ENCODE data around the gene MESP2.
"Not testable (repeated sequence)": the region's sequence is repeated elsewhere in the genome, so short reads cannot be mapped to it uniquely, and the experiment has no call there.

MESP2 gene

DNA sequence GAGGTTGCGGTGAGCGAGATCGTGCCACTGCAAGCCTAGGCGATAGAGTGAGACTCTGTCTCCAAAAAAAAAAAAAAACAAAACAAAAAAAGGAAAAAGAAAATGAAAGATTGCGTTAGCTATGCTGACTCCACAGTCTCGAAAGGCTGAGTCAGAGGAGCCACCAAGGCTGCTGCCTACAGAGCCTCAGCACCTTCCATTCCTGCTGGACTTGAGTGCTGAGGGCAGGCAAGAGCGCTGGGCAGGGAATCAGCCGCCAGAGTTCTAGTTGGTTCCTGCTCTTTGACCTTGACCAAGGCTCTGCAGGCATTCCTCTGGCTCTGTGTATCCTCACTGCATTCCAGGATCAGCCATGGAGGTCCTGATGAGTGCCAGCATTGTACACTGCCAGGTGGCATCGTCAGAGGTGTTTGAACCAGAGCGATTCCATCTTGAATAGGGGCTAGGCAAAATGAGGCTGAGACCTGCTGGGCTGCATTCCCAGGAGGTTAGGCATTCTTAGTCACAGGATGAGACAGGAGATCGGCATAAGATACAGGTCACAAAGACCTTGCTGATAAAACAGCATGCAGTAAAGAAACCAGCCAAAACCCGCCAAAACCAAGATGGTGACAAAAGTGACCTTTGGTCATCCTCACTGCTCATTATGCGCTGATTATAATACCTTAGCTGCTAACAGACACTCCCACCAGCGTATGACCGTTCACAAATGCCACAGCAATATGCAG, 5.9 kb downstream of the MESP2 start:
- H3K27me3 ChIP-seq: no peaks in the 10 kb centered on the region
- H3K9me3 ChIP-seq: no peaks in the 10 kb centered on the region
- TF ChIP-seq, protein P1, sequence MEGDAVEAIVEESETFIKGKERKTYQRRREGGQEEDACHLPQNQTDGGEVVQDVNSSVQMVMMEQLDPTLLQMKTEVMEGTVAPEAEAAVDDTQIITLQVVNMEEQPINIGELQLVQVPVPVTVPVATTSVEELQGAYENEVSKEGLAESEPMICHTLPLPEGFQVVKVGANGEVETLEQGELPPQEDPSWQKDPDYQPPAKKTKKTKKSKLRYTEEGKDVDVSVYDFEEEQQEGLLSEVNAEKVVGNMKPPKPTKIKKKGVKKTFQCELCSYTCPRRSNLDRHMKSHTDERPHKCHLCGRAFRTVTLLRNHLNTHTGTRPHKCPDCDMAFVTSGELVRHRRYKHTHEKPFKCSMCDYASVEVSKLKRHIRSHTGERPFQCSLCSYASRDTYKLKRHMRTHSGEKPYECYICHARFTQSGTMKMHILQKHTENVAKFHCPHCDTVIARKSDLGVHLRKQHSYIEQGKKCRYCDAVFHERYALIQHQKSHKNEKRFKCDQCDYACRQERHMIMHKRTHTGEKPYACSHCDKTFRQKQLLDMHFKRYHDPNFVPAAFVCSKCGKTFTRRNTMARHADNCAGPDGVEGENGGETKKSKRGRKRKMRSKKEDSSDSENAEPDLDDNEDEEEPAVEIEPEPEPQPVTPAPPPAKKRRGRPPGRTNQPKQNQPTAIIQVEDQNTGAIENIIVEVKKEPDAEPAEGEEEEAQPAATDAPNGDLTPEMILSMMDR (IDR thresholded peaks at IDR 0.05): no peak
- peaks cover 0 to 13% (median under 1%) of the 10 kb centered on the region in 4 donors for H3K4me1 ChIP-seq
- no peak overlapping the region for H3K27ac ChIP-seq
- intact Hi-C loops (cut with DNase I; ENCODE audit: low total_unique reads): no loop called here
- H3K4me3 ChIP-seq: no peak overlapping the region
- no peaks in the 10 kb centered on the region for H3K36me3 ChIP-seq
- DNase-seq: no peak

DNA sequence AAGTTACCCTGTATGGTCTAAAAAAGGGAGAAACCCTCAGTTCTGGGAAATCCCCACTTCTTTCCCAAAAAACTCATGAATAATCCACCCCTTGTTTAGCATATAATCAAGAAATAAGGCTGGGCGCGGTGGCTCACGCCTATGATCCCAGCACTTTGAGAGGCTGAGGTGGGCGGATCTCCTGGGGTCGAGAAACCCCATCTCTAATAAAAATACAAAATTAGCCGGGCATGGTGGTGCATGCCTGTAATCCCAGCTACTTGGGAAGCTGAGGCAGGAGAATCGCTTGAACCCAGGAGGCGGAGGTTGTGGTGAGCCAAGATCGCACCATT, 6.5 kb downstream of the MESP2 start:
- H3K9me3 ChIP-seq; DNase-seq; H3K36me3 ChIP-seq; H3K27me3 ChIP-seq; H3K4me1 ChIP-seq; H3K4me3 ChIP-seq; intact Hi-C loops (cut with DNase I; ENCODE audit: low total_unique reads); H3K27ac ChIP-seq: not testable (repeated sequence)

DNA sequence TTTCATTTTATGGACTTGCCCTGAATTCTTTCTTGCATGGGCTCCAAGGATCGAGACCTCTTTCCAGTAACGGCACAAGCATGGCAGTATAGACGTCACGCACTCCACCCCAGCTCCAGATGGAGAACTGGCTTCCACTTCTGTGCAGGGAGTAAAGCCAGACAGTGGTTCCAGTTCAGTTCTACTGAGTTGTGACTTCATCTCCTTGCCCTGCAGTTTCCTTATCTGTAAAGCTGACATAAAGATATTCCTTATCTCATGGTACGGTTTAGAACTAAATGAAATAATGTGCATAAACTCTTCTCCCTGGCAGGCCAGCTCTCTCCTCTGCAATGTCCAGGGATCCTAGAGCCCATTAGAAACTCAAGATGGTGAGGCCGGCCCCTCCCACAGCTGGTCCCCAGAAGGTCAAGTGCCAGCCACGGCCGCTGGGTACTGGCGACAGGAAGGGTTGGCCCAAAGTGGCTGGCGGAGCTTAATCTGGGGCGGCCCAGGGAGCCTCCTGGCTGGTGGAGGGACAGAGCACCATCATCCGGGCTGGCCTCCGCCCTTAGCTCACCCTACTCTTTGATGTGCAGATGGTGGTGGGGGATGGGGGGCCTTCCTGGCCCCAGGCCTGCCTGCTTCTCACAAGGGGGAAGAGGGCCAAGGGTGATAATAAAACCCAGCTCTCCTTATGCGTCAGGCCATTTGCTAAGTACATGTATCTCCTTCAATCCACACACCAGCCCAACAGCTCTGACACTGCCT, 7.2 kb downstream of the MESP2 start:
- no peak for DNase-seq
- H3K4me1 ChIP-seq: peaks cover 0 to 9% (median 0%) of the 10 kb centered on the region in 4 donors
- no peak overlapping the region for H3K4me3 ChIP-seq
- H3K9me3 ChIP-seq: peaks cover 0 to 5% (median 4%) of the 10 kb centered on the region in 3 donors
- no peak overlapping the region for H3K27ac ChIP-seq
- intact Hi-C loops (cut with DNase I; ENCODE audit: low total_unique reads): no loop called here
- no peaks in the 10 kb centered on the region for H3K27me3 ChIP-seq
- TF ChIP-seq, protein P1 (IDR thresholded peaks at IDR 0.05): no peak
- peaks cover 0 to 5% (median 4%) of the 10 kb centered on the region in 3 donors for H3K36me3 ChIP-seq

DNA sequence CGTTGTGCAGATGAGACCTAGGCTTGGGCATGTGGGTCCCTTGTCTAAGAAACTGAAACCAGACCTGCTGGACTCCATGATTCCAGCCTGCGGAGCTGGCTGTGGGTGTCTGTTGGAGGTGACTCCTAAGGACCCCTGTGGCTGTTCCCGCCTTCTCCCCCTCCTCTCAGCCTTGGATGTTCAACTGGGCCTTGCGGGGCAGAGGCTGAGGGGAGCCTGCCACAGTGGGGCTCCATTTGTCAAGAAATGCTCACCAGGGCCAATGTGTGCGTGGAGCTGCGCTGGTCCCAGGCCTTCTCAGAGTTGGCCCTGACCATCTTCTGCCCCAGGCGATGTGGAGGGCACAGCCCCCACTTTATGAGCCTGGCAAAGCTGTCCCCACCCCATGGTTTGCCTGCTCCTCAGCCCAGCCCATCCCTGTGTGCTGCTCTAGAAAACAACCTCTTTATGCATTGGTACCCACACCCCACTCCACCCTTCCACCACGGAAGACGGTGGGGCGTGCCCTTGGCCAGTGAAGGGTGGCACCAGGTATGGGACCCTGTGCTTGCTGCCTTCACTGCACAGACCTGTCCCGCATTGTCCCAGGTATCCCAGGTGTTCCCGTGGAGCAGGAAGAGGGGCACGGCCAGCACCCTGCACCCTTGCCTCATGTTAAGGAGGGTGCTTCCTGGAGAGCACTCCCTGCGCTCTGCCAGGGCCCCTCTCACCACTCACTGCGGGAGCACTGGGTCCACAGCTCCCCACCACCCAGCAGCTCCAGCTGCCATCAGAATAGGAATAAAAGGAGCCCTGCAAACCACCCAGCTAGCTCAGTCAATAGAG, 7.9 kb downstream of the MESP2 start:
- TF ChIP-seq, protein P1 (IDR thresholded peaks at IDR 0.05): no peak
- Histone ChIP-seq H3K9me3 (peaks cover 0 to 6% (median 5%) of the 10 kb centered on the region in 3 donors), H3K36me3 (peaks cover 0 to 6% (median 4%) of the 10 kb centered on the region in 3 donors), H3K27ac (no peak overlapping the region), H3K27me3 (no peaks in the 10 kb centered on the region), H3K4me1 (peaks cover 0 to 9% (median 0%) of the 10 kb centered on the region in 4 donors), H3K4me3 (no peak overlapping the region)
- no peak for DNase-seq
- intact Hi-C loops (cut with DNase I; ENCODE audit: low total_unique reads): no loop called here

DNA sequence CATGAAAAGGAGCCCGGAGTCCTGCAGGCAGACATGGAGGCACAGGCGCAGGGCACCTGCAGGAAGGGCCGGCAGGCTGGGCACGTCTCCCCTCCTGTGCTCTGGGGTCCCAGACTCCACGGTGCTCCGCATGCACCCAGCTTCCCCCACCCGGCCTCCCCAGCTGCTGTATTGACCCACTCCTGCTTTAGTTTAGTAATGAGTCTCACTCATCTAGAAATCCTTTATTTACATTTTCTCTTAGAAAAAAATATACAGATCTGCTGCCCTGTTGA, 8.5 kb downstream of the MESP2 start:
- H3K27ac ChIP-seq: no peak overlapping the region

More for the DNA sequence above, 8.5 kb downstream of the MESP2 start:
- H3K4me1 ChIP-seq: peaks cover 0 to 9% (median 0%) of the 10 kb centered on the region in 4 donors
- no peak overlapping the region for H3K4me3 ChIP-seq
- DNase-seq: no peak
- TF ChIP-seq, protein P1 (IDR thresholded peaks at IDR 0.05): no peak
- H3K9me3 ChIP-seq: peaks cover 0 to 6% (median 5%) of the 10 kb centered on the region in 3 donors
- intact Hi-C loops (cut with DNase I; ENCODE audit: low total_unique reads): no loop called here
- no peaks in the 10 kb centered on the region for H3K27me3 ChIP-seq
- peaks cover 0 to 10% (median 4%) of the 10 kb centered on the region in 3 donors for H3K36me3 ChIP-seq

Data from tibial artery (tissue), 4 donors.